A549 (cell line): ENCODE measurements around the gene CNPY4. TPM values are rescaled to one million over a fixed set of nuclear protein-coding genes. Genes with fewer than 3 reads are reported as not detected.

Experiments used
- ATAC-seq, 2 experiments: fragments of 200-7000 bp in 1 of 2; fragments of >200 bp in 1 of 2; cut with Nextera tagmentation in 1 of 2; cut with Tn5 transposase in 1 of 2; 3 replicates each; pipeline versions ENCODE4 v1.8.0 to v1.9.1; 2018 to 2020; ENCODE audit warnings: mild to moderate bottlenecking in 1 of 2, moderate library complexity in 1 of 2
- CTCF ChIA-PET: fragments of 300-600 bp; sonication (Branson Sonifier 250); formaldehyde crosslinking; extraction: SDS; loops from one replicate; lab custom pipeline; 2021; ENCODE audit warnings: antibody characterized with exemption, inconsistent platforms; lab: Yijun Ruan, JAX
- POLR2A ChIA-PET: fragments of 350-600 bp; formaldehyde crosslinking; extraction: SDS; loops from one replicate; lab custom pipeline; 2021; ENCODE audit warnings: antibody characterized with exemption, inconsistent platforms; lab: Yijun Ruan, JAX
- DNase-seq, 2 experiments: peaks; one replicate each; pipeline versions ENCODE4 v3.0.0 to v3.0.0-alpha.2; 2011 to 2016; ENCODE audit warnings: low read depth in 1 of 2, low spot score in 1 of 2
- FAIRE-seq: peaks from 2 replicates; lab custom pipeline; 2011; peaks lifted over from hg19 to GRCh38; lab: Jason Lieb, UNC
- H3K27ac ChIP-seq, 2 experiments: fragments of >200 bp; sonication (Bioruptor Twin); formaldehyde crosslinking; 3 replicates each; pipeline ENCODE4 v1.5.1; 2016 to 2017
- H3K4me1 ChIP-seq: fragments of >200 bp; sonication (Bioruptor Twin); formaldehyde crosslinking; 3 replicates; pipeline ENCODE4 v1.6.1; 2016
- H3K4me2 ChIP-seq: fragments of >200 bp; sonication (Bioruptor Twin); formaldehyde crosslinking; 3 replicates; pipeline ENCODE4 v1.6.1; 2016
- H3K4me3 ChIP-seq: fragments of >200 bp; sonication (Bioruptor Twin); formaldehyde crosslinking; 3 replicates; pipeline ENCODE4 v1.5.1; 2016
- H3K9me3 ChIP-seq: fragments of >200 bp; sonication (Bioruptor Twin); formaldehyde crosslinking; 3 replicates; pipeline ENCODE4 v1.6.1; 2016
- BHLHE40 ChIP-seq: IDR thresholded peaks from 2 replicates; pipeline ENCODE4 v1.6.1; 2012; ENCODE audit warnings: low read depth, low read length, inconsistent platforms
- CBX8 ChIP-seq: fragments of 200-600 bp; sonication (generic); IDR thresholded peaks from 2 replicates; pipeline ENCODE4 v1.6.1; 2016
- CHD2 ChIP-seq: fragments of 150-350 bp; IDR thresholded peaks from 2 replicates; pipeline ENCODE4 v1.6.1; 2014; ENCODE audit warnings: low read length; ENCODE audit not compliant: partially characterized antibody
- CHD4 ChIP-seq: fragments of 200-600 bp; sonication (generic); IDR thresholded peaks from 2 replicates; pipeline ENCODE4 v1.6.1; 2016; ENCODE audit warnings: antibody characterized with exemption, mild to moderate bottlenecking, borderline replicate concordance
- FOSB ChIP-seq: fragments of 250-450 bp; sonication (Bioruptor Pico); IDR thresholded peaks from 2 replicates; pipeline ENCODE4 v1.5.0; 2020; ENCODE audit warnings: mild to moderate bottlenecking, moderate library complexity
- FOSL2 ChIP-seq, 2 experiments: fragments of 450-650 bp in 1 of 2; fragments of >200 bp in 1 of 2; sonication (Bioruptor Twin) in 1 of 2; formaldehyde crosslinking; IDR thresholded peaks; 2 replicates each; pipeline versions ENCODE4 v1.5.0 to v1.6.1; 2016 to 2020; ENCODE audit warnings: mild to moderate bottlenecking in 1 of 2, moderate library complexity in 1 of 2
- HEYL ChIP-seq: fragments of 250-450 bp; sonication (Bioruptor Pico); IDR thresholded peaks from 2 replicates; pipeline ENCODE4 v1.8.0; 2021; ENCODE audit warnings: mild to moderate bottlenecking, moderate library complexity
- HOXB13 ChIP-seq: fragments of 250-450 bp; sonication (Bioruptor Pico); IDR thresholded peaks from 2 replicates; pipeline ENCODE4 v1.5.0; 2020; ENCODE audit warnings: low read depth, mild to moderate bottlenecking, moderate library complexity
- HOXB5 ChIP-seq: fragments of 250-450 bp; sonication (Bioruptor Pico); IDR thresholded peaks from 2 replicates; pipeline ENCODE4 v1.5.0; 2020; ENCODE audit warnings: mild to moderate bottlenecking, moderate library complexity
- JUN ChIP-seq, 2 experiments: fragments of >200 bp; sonication (Bioruptor Twin); formaldehyde crosslinking; IDR thresholded peaks; 2 replicates in 1 of 2; 3 replicates in 1 of 2; pipeline ENCODE4 v1.6.1; 2016 to 2017
- KDM1A ChIP-seq: fragments of 200-600 bp; sonication (generic); IDR thresholded peaks from 2 replicates; pipeline ENCODE4 v1.6.1; 2016; ENCODE audit warnings: low read depth, mild to moderate bottlenecking
- MAFK ChIP-seq: fragments of 450-650 bp; IDR thresholded peaks from 2 replicates; pipeline ENCODE4 v1.6.1; 2014; ENCODE audit not compliant: partially characterized antibody
- MAZ ChIP-seq: fragments of 150-350 bp; IDR thresholded peaks from 2 replicates; pipeline ENCODE4 v1.6.1; 2014; ENCODE audit warnings: antibody characterized with exemption, low read depth, low read length, borderline replicate concordance
- MYC ChIP-seq: IDR thresholded peaks from 2 replicates; pipeline ENCODE4 v1.6.1; 2012; ENCODE audit warnings: mild to moderate bottlenecking, inconsistent platforms, low read length, improper control_type of control experiment, borderline replicate concordance
- NR3C1 ChIP-seq: fragments of >200 bp; sonication (Bioruptor Twin); formaldehyde crosslinking; IDR thresholded peaks from 3 replicates; pipeline ENCODE4 v1.6.1; 2017
- POLR2A ChIP-seq: IDR thresholded peaks from 2 replicates; pipeline ENCODE4 v1.6.1; 2012; ENCODE audit warnings: mild to moderate bottlenecking, low read length
- POLR2AphosphoS2 ChIP-seq: conservative IDR thresholded peaks from 2 replicates; pipeline ENCODE4 v1.6.1; 2012; ENCODE audit warnings: low read length, improper control_type of control experiment, inconsistent platforms
- RFX5 ChIP-seq: fragments of 450-650 bp; IDR thresholded peaks from 2 replicates; pipeline ENCODE4 v1.7.1; 2014; ENCODE audit warnings: antibody characterized with exemption, mild to moderate bottlenecking, moderate library complexity
- SMC3 ChIP-seq: fragments of >200 bp; sonication (Bioruptor Twin); formaldehyde crosslinking; IDR thresholded peaks from 3 replicates; pipeline ENCODE4 v1.6.1; 2018; ENCODE audit warnings: inconsistent platforms
- TFCP2L1 ChIP-seq: fragments of 250-450 bp; sonication (Bioruptor Pico); IDR thresholded peaks from 2 replicates; pipeline ENCODE4 v1.5.0; 2021; ENCODE audit warnings: mild to moderate bottlenecking
- TP53 ChIP-seq: fragments of 250-450 bp; sonication (Bioruptor Pico); IDR thresholded peaks from 2 replicates; pipeline ENCODE4 v1.5.0; 2021; ENCODE audit warnings: mild to moderate bottlenecking, moderate library complexity
- ZC3H11A ChIP-seq: fragments of 450-650 bp; IDR thresholded peaks from 2 replicates; pipeline ENCODE4 v1.6.1; 2014; ENCODE audit warnings: antibody characterized with exemption, mild to moderate bottlenecking
- WGBS: methylation state at CpG from one replicate; pipeline ENCODE4 v1.1.6; 2017; ENCODE audit errors: missing lambda C conversion rate; 5-methylcytosine and 5-hydroxymethylcytosine counted together
- polyA plus RNA-seq, 4 experiments: library from polyadenylated mRNA; depleted of rRNA in 3 of 4; stranded (reverse); fragments of >200 nt; fragmentation: RNase III in 1 of 4; extraction: RNeasy Plus Mini Kit Qiagen cat#74134 plus additional on column Dnase treatment in 1 of 4; gene quantifications; 2 replicates in 3 of 4; 3 replicates in 1 of 4; pipeline ENCODE4 v1.2.3, GENCODE V29; 2011 to 2017
- TF ChIP-seq, protein P1 (sequence below): IDR thresholded peaks from 2 replicates; pipeline ENCODE4 v1.6.1; 2012; ENCODE audit warnings: low read depth, borderline replicate concordance
- TF ChIP-seq, protein P2 (sequence below): fragments of 450-650 bp; IDR thresholded peaks from 2 replicates; pipeline ENCODE4 v1.6.1; 2014; ENCODE audit warnings: antibody characterized with exemption
- TF ChIP-seq, protein P3 (sequence below): IDR thresholded peaks from 2 replicates; pipeline ENCODE4 v1.6.1; 2012

CNPY4 gene
- polyA plus RNA-seq, 2 of the 4 experiments (the other 2 are of a cell fraction), result 11.7 to 22.8 TPM

DNA sequence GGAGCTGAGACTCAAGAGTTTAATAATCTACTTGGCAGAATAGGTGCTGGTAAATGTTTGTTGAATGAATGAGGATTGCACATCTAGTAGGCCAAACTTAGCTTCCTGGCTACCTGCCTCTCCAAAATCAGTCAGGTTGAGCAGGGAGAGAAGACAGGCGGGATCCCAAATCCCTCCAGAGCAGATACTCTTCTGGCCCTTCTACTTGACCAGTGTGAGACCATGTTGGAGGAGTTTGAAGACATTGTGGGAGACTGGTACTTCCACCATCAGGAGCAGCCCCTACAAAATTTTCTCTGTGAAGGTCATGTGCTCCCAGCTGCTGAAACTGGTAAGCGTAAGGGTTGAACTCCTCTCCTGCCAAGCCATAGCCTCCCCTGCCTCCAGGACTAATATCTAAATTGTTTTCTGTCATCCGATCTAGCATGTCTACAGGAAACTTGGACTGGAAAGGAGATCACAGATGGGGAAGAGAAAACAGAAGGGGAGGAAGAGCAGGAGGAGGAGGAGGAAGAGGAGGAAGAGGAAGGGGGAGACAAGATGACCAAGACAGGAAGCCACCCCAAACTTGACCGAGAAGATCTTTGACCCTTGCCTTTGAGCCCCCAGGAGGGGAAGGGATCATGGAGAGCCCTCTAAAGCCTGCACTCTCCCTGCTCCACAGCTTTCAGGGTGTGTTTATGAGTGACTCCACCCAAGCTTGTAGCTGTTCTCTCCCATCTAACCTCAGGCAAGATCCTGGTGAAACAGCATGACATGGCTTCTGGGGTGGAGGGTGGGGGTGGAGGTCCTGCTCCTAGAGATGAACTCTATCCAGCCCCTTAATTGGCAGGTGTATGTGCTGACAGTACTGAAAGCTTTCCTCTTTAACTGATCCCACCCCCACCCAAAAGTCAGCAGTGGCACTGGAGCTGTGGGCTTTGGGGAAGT is 5.1 kb downstream of the CNPY4 start:
- WGBS, result 89% methylated on average over 4 of the region's 4 CpGs
- Histone ChIP-seq H3K9me3 (no peaks in the 10 kb centered on the region), H3K4me1 (peaks cover 31% of the 10 kb centered on the region), H3K4me3 (no peak overlapping the region), H3K27ac (0 out of 6 replicates have a peak overlapping the region, but pooled peaks of 1 of the 2 experiments have one; percentile 8), H3K4me2 (peak overlapping the region; percentile 62; the same call in 2 of the 3 replicates)
- POLR2A ChIA-PET, result interaction anchor here (0.8 to 1.5 kb wide), 3 partner anchors 23 to 304 kb away, joined by 3 to 10 read pairs (median 3); partner anchors contain the start of genes AP4M1, LAMTOR4, MCM7 and ZCWPW1
- ATAC-seq (no peak), FAIRE-seq (no peak), DNase-seq (no peak)
- TF ChIP-seq CHD4 (no peak), MYC (no peak), FOSB (no peak), FOSL2 (IDR thresholded peaks at IDR 0.05) (no peak), FOSL2 (CRISPR knock-in tag; IDR thresholded peaks at IDR 0.05) (no peak), POLR2A (no peak)
- CTCF ChIA-PET, result interaction anchor here (0.6 to 5.6 kb wide), 8 partner anchors 7 to 283 kb away, joined by 3 to 46 read pairs (median 4); no protein-coding TSS in a partner anchor

DNA sequence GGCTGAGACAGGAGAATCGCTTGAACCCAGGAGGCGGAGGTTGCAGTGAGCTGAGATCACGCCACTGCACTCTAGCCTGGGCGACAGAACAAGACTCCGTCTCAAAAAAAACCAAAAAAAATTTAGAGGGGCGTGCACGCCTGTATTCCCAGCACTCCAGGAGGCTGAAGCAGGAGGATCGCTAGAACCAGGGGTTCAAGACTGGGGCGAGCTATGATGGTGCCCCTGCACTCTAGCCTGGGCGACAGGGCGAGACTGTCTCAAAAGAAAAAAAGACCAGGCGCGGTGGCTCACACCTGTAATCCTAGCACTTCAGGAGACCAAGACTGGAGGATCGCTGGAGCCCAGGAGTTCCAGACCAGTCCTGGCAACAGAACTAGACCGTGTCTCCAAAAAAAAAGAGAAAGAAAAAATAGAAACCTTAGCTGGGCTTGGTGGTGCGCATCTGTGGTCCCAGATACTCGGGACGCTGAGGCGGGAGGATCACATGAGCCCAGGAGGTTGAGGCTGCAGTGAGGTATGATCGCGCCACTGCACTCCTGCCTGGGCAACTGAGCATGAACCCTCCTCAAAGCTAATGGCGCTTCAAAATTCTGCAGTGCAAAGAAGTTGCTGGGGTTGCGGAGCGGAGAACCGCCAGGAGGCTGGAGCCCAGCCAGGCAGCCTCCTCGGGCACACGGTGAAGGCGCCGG is 7.0 kb downstream of the CNPY4 start:
- POLR2A ChIA-PET, result interaction anchor here (0.5 to 1.7 kb wide), 7 partner anchors 13 to 303 kb away, joined by 3 to 11 read pairs (median 4); partner anchors contain the start of genes AP4M1, LAMTOR4, MCM7 and ZCWPW1

DNA sequence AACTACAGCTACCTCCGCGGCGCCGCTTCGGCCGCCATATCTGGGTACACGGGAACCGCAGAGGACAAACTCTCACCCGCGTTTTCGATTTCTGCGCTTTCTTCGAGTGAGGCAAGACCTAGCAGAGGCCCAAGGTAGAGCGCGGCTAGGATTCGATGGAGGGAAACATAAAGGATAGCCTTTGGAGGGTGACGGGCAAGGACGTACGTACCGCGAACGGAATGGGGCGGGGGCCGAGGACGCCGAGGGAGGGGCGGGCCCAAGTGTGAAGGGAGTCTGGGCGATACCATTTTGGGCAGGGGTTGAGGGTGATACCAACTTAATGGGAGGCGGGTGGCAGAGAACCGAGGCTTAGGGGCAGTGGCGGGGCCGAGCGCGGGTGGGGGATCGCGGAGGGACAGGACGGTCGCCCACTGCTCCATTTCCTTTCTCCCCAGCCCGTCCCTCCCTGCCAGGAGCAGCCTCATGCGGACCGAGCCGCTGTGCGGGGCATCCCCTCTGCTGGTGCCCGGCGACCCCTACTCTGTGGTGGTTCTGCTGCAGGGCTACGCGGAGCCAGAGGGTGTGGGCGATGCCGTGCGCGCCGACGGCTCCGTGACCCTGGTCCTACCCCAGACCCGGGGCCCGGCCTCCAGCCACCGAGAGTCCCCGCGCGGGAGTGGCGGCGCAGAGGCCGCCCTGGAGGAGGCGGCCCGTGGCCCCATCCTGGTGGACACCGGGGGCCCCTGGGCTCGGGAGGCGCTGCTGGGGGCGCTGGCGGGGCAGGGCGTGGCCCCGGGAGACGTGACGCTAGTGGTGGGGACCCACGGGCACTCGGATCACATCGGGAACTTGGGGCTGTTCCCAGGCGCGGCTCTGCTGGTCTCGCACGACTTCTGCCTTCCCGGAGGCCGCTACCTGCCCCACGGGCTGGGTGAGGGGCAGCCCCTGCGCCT is 7.8 kb downstream of the CNPY4 start, which contains the start of gene MBLAC1:
TSS of gene MBLAC1 (plus strand) at position 37 of the 935 bp plus-strand sequence. CDS start at position 466, 429 bp downstream.
- peak; percentile 82 to 95 for DNase-seq
- FAIRE-seq, result no peak
- POLR2A ChIA-PET, result interaction anchor here (0.5 to 1.7 kb wide), 7 partner anchors 13 to 302 kb away, joined by 3 to 11 read pairs (median 4); partner anchors contain the start of genes AP4M1, LAMTOR4, MCM7 and ZCWPW1
- no peaks in the 10 kb centered on the region for H3K9me3 ChIP-seq
- WGBS, result 2% methylated on average over 31 of the region's 85 CpGs
- H3K27ac ChIP-seq, result peak within 1 kb of the TSS; percentile 90 to 94
- ATAC-seq, result peak; percentile 76 to 83
- CTCF ChIA-PET, result interaction anchor here (2.4 to 13.2 kb wide), 3 partner anchors 8 to 63 kb away, joined by 7 to 245 read pairs (median 13); partner anchors contain the start of genes LAMTOR4 and TRAPPC14
- H3K4me2 ChIP-seq, result peak within 1 kb of the TSS; percentile 62
- H3K4me3 ChIP-seq, result peak within 1 kb of the TSS; percentile 64
- H3K4me1 ChIP-seq, result peaks cover 30% of the 10 kb centered on the region
- TF ChIP-seq, protein P1, sequence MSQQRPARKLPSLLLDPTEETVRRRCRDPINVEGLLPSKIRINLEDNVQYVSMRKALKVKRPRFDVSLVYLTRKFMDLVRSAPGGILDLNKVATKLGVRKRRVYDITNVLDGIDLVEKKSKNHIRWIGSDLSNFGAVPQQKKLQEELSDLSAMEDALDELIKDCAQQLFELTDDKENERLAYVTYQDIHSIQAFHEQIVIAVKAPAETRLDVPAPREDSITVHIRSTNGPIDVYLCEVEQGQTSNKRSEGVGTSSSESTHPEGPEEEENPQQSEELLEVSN, result 0 out of 2 replicates have a peak, but pooled peaks have one; percentile 19
- TF ChIP-seq MAFK, result no peak
- TF ChIP-seq RFX5, result no peak
- TF ChIP-seq TP53 (CRISPR knock-in tag), result no peak
- no peak for TF ChIP-seq ZC3H11A
- peak; percentile 68; the same call in 1 of the 2 replicates for TF ChIP-seq MYC
- TF ChIP-seq NR3C1, result no peak
- TF ChIP-seq HOXB13 (CRISPR knock-in tag), result no peak
- TF ChIP-seq HOXB5 (CRISPR knock-in tag), result no peak
- no peak for TF ChIP-seq HEYL (CRISPR knock-in tag)
- peak; percentile 82 for TF ChIP-seq BHLHE40
- TF ChIP-seq POLR2AphosphoS2, result 0 out of 2 replicates have a peak, but pooled peaks have one; percentile 50
- TF ChIP-seq CBX8, result no peak
- TF ChIP-seq JUN (IDR thresholded peaks at IDR 0.05), result peak; percentile 76 to 90
- TF ChIP-seq MAZ, result peak; percentile 47; the same call in 1 of the 2 replicates

More for the DNA sequence above, 7.0 kb downstream of the CNPY4 start:
- WGBS, result 7% methylated on average over 29 of the region's 29 CpGs
- Histone ChIP-seq H3K4me3 (peak overlapping the region; percentile 64), H3K4me1 (peaks cover 30% of the 10 kb centered on the region), H3K9me3 (no peaks in the 10 kb centered on the region), H3K4me2 (peak overlapping the region; percentile 62), H3K27ac (peak overlapping the region; percentile 90 to 94)
- ATAC-seq (peak in 1 of 2 experiments; percentile 61; a peak in 3 of 6 replicates), DNase-seq (no peak), FAIRE-seq (no peak)
- 0 out of 2 replicates have a peak, but pooled peaks have one; percentile 22 for TF ChIP-seq CHD4
- TF ChIP-seq CHD2, result peak; percentile 45
- no peak for TF ChIP-seq POLR2AphosphoS2
- TF ChIP-seq, protein P1, result 0 out of 2 replicates have a peak, but pooled peaks have one; percentile 45
- TF ChIP-seq TFCP2L1 (CRISPR knock-in tag), result no peak
- TF ChIP-seq, protein P2, sequence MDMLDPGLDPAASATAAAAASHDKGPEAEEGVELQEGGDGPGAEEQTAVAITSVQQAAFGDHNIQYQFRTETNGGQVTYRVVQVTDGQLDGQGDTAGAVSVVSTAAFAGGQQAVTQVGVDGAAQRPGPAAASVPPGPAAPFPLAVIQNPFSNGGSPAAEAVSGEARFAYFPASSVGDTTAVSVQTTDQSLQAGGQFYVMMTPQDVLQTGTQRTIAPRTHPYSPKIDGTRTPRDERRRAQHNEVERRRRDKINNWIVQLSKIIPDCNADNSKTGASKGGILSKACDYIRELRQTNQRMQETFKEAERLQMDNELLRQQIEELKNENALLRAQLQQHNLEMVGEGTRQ, result no peak
- TF ChIP-seq, protein P3, sequence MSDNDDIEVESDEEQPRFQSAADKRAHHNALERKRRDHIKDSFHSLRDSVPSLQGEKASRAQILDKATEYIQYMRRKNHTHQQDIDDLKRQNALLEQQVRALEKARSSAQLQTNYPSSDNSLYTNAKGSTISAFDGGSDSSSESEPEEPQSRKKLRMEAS, result peak; percentile 89
- TF ChIP-seq KDM1A, result peak; percentile 88
- no peak for TF ChIP-seq BHLHE40
- TF ChIP-seq SMC3, result 0 out of 3 replicates have a peak, but pooled peaks have one; percentile 15
- CTCF ChIA-PET, result interaction anchor here (0.6 to 2.9 kb wide), 4 partner anchors 9 to 205 kb away, joined by 3 to 13 read pairs (median 4); no protein-coding TSS in a partner anchor
